GM15510 (cell line): ENCODE results near the gene SIRT3.

Experiments used
- POLR2A ChIP-seq: IDR thresholded peaks from 3 replicates; pipeline ENCODE4 v1.6.1; 2011; ENCODE audit warnings: borderline replicate concordance; ENCODE audit not compliant: insufficient read length; ENCODE audit errors: extremely low read depth

SIRT3 gene

DNA sequence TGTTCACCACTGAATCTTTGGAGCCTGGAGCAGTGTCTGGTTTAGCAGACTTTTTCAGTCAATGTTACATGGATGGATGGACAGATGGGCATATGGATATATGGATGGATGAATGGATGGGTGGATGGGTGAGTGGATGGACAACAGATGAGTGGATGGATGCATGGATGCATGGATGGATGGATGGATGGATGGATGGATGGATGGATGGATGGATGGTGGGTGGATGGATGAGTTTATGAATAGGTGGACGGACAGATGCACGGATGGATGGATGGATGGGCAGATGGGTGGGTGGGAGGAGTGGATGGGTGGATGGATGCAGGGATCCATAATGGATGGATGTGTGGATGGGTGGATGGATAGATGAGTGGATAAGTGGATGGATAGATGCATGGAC is 19.7 kb upstream of the SIRT3 start:
- no peak for TF ChIP-seq POLR2A

DNA sequence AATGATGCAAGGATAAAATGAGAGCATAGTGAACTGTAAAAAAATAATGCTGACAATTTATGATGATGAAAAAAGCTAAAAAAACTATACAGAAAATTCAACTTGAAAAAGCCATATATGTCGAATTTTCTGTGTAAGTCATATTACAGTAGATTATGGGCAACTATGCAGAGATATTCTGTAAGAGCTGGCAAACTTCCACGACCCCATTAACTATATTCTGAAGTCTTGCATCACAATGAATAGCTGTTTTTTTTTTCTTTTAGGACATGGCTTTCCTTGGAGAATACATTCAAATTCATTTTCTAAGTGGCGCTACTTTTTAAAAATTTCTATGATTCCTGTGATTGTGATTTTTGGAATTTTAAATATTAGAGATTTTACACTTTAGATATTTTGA is 19.0 kb upstream of the SIRT3 start:
- TF ChIP-seq POLR2A, result no peak

GRCh38 chr11:253886-254270 is 17.7 kb upstream of the SIRT3 start:
- no peak for TF ChIP-seq POLR2A

DNA sequence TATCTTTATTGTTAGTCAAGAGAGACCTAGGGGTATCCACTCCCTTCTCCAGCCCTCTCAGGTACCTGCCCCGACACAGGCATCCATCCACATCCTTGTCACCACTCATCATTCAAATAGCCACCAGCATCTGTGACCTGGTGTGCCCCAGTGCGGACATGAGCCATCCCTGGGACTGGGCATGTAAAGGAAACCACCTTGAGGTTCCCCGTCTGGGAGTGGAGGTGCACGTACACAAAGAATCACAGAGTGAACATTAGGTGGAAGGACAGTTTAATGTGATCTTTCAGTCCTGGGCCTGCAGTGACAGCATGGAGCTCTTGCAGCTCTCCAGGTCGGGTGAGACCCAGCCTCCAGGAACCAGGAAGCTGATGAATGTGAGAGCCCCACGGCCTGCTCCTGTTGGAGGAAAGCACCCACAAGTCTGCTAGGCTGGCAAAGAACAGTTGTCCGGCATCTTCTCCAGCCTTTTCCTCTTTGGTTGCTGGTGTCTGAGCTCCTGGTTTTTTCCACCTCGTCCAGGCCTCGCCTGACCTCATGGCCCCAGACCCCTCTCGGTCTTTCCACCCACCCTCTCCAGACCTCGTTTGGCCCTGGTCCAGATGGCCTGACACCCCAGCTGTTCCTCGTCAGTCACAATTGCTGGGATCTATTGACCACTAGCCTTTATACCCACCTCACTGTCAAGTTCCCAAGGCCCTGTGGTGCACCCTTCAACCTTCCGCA is 17.2 kb upstream of the SIRT3 start:
- no peak for TF ChIP-seq POLR2A

GRCh38 chr11:252666-253065 is 16.5 kb upstream of the SIRT3 start:
- TF ChIP-seq POLR2A, result no peak

DNA sequence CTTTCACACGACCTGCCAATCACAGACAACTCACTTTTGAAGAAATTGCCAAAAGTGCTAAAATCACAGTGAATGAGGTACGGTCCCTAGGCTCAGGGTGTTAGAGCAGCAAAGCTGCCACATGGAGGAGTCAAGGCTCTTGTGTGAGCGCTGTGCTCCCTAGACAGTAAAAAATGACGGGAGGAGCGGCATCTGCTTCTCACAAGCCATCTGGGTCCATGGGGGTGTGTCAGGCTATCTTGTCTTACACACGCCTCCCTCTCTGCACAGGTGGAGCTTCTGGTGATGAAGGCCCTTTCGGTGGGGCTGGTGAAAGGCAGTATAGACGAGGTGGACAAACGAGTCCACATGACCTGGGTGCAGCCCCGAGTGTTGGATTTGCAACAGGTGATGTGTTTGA is 15.4 kb upstream of the SIRT3 start:
- TF ChIP-seq POLR2A, result no peak

GRCh38 chr11:250740-251299 is 14.7 kb upstream of the SIRT3 start:
- TF ChIP-seq POLR2A, result no peak

DNA sequence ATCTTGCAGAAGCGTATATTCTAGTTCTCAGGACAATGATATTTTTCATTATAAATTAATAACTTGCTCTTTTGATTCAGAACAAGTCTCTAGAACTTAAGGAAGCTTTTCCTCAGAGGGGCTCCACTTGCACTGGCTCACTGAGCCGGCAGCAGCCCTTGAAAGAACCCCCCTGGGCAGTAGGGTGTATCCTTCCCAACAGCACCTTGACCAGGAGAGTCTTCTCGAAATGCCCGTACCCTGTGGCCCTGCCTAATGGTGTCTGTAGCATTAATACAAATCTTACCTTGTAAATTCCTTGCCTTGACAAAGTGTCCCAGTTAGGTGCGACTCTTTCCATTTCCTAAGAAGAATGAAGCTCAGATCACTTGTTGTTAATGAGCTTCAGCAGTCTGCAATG is 14.1 kb upstream of the SIRT3 start:
- TF ChIP-seq POLR2A, result no peak

GRCh38 chr11:249062-249461 is 12.9 kb upstream of the SIRT3 start:
- TF ChIP-seq POLR2A, result no peak

- TF ChIP-seq POLR2A, result no peak
Measured at GRCh38 chr11:244376-244775, 8.2 kb upstream of the SIRT3 start.

GRCh38 chr11:241634-242033 is 5.5 kb upstream of the SIRT3 start:
- no peak for TF ChIP-seq POLR2A

DNA sequence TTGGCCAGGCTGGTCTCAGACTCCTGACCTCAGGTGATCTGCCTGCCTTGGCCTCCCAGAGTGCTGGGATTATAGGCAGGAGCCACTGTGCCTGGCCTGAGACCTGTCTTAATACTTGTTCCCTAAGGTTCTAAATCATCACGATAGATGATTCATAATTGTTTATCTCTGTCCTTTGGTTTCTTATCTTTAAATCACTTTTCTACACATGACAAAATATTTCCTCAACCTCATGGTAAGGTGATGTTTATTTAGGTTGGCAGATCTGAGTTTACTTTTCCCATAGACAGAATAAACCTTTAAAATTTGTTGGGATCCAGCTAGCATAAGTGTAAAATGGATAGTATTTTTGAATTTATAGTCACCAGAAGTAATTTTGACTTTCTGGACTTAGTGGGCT is 4.2 kb upstream of the SIRT3 start:
- no peak for TF ChIP-seq POLR2A

DNA sequence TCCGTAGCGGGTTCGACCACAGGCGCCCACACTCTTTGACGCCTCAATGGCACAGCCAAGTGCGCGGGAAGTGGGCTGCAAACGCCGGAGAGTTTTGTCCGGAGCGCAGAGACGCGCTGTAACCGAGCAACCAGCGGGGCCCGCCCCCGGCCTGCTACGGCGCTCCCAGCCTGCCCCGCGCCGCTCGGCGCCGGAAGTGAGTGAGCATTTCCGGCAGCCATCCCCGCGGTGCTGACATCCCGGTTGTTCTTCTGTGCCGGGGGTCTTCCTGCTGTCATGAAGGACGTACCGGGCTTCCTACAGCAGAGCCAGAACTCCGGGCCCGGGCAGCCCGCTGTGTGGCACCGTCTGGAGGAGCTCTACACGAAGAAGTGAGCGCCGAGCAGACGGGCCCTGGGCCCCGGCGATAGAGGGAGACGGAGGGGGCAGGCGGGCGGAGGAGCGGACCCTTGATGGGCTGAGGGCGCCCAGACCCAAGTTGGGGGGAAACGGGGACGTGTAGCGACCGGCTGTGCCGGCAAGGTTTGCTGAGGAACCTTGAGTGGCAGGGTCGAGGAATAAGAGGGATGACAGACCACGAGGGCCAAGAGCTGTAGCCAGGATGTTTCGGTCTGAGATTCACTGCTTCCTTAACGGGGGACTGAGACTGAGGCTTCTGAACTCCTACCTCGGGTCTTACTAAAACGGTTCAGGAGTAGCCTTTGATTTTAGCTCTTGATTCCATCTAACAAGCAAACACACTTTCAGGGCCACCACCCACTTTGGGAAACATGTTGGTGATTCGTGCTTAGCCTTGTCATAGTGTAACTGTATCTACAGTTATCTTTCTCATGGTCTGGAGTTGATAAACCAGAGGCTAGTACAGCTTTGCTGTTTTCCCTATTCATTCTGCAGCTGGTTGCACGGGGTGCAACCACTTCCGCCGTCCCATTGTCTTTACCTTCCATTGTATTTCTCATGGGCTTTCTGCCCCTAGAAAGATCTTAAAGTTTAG is 929 bp upstream of the SIRT3 start, which contains the start of gene PSMD13:
TSS of gene PSMD13 (plus strand) at position 203 of the 994 bp plus-strand sequence. CDS start at position 277, 74 bp downstream.
- peak; percentile 71 for TF ChIP-seq POLR2A

- TF ChIP-seq POLR2A, result no peak
Measured at GRCh38 chr11:235609-235996, 539 bp downstream of the SIRT3 start.

GRCh38 chr11:235180-235579 is 962 bp downstream of the SIRT3 start:
- TF ChIP-seq POLR2A, result no peak
